Measurements from ENCODE around the gene USP47.

- TF ChIP-seq CTCF (IDR thresholded peaks at IDR 0.05; ENCODE audit: low read depth, low read length) (no peak), POLR2A (IDR thresholded peaks at IDR 0.05; ENCODE audit: extremely low read depth, insufficient read length) (no peak), MAX (IDR thresholded peaks at IDR 0.05; ENCODE audit: low read depth, low read length) (no peak), MYC (IDR thresholded peaks at IDR 0.05; ENCODE audit: low read depth, low read length) (no peak)
Measured at GRCh38 chr11:11909727-11910126, 68.0 kb downstream of the USP47 start.
